HG03175 (cell line): ENCODE data around the gene GALNT13.

Source experiments
- ATAC-seq: cut with Tn5 transposase; IDR thresholded peaks from one replicate; pipeline ENCODE4 v1.9.1; 2021; ENCODE audit warnings: mild to moderate bottlenecking, moderate library complexity; ENCODE audit not compliant: unreplicated experiment

GALNT13 gene

DNA sequence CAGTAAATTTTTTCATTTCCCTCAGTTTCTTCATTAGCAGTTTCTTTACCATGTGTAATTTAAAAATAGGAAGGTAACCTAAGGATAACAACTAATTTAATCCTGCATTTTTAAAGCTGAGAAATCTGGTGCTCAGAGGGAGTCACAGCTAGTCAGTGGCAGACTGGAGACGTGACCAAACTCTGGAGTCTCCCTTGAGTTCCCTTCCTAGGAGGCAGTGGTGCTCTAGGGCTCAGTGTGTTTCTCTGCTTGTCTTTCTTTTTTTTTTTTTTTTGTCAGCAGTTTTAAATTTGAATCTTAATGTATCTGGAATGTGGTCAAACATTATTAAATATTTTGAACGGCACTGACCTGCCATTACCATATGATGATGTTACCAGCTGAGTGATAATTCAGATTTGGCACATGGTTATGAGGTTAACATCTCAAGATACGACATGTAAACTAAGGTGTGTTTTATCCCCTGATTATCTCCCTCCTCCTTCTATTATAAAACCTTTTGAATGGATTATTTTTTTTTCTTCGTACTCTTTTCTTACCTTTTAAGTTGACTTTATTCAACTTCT lies 226.2 kb downstream of the GALNT13 start:
- no peak for ATAC-seq

DNA sequence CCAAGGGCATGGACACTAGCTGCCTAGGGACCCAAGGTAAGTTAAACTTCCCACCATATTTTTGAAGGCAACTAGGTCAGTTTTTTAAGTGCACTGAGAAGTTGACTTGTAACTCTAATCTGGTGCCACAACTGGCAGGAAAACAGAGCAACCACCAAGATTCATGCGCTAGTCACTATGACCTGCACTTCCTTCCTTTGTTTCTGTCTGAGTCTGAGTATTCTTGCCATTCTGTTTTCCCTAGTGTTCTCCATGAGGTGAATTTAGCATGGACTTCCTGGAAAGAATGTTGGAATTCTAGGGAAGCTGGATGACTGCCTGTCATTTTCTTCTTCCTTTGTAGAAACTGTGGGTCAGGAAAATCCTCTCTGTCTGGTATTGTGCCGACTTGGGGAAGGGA lies 249.0 kb downstream of the GALNT13 start:
- no peak for ATAC-seq

DNA sequence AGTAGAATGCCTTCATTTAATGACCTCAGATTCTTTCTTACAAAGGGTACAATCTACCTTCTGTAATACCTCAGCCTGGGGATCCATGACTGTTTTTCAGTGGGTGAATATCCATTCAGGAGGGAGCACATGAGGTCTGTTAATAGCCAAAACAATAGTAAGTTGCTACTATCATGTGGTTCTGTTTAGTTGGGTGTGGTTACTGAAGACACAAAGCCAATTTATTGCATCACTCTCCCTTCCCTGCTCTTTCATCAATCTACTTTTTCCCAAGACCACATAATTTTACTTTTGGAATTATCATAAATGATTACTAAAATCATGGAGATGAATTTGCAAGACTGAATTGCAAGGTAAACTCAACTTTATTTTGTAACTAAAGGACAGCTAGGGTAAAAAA lies 254.2 kb downstream of the GALNT13 start:
- no peak for ATAC-seq

DNA sequence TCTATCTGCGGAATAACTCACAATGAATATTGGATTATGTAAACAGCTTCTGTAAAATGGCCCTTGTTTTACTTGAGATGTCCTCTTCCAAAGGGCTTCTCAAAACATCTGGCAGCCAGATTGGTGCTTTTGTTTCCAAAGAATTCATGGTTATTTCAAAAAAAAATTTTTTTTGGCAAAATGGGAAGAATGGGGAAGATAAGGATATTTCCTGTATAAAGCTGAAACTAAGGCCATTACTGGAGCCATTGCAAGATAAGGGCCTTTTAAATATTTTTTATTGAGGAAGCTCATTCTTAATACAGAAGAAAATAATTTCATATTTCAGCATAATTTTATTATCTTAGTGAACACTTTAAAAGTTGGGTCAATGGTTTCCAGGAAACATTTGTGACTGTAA lies 259.1 kb downstream of the GALNT13 start:
- no peak for ATAC-seq

DNA sequence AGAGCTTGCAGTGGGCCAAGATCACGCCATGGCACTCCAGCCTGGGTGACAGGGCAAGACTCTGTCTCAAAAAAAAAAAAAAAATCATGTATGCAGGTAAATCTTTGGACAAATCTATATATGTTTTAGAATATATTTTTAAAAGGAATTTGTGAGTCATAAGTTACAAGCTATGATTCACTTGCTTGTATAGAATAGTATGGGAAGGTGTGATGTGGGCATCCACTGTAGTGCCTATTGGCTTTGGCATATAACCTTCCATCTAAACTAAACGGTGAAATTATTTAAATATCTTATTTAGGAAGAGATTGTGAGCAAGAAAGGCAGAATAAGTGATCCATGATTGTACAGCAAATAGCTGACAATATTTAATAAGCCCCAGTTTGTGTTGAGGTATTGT lies 261.1 kb downstream of the GALNT13 start:
- ATAC-seq, result no peak

DNA sequence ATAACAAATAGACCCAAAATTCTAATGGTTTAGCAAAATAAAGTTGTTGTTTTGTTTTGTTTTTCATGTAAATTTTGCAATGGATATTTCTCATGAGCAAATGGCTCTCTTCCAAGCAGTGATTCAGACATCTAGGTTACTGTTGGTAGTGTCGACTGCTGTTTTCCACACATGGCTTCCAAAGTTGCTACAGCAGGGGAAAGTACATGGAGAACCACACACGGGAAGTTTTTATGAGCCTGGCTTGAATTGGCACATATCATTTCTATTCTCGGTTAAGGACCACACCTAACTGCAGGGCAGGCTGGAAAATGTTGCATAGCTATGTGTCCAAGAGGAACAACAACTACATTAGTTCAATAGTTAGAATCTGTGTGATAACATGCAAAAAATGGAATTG lies 262.1 kb downstream of the GALNT13 start:
- no peak for ATAC-seq

DNA sequence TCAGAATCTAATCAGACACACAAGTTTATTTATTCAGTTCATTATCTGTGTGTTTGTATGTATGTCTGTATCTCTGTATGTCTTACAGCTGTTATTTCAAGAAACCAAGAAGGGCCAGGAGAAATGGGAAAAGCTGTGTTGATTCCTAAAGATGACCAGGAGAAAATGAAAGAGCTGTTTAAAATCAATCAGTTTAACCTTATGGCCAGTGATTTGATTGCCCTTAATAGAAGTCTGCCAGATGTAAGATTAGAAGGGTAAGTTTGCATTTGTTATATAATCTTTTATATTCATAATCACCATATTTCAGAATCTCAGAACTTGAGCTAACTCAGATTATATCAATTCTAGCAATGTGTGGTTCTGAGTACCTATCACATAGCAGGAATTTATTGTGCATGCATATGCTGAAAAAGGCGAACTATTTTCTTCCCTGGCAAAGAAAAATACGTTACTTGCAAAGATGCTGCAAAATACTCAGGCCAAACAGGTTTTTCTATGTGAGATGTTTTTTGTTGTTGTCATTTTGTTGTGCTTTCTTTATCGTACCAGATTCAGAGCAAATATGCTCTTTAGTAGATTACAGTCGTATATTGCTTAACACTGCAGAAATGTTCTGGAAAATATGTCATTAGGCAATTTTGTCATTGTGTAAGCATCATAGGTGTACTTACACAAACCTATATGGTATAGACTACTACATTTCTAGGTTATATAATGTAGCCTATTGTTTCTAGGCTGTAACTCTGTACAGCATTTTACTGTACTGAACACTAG lies 268.7 kb downstream of the GALNT13 start:
- ATAC-seq, result no peak

DNA sequence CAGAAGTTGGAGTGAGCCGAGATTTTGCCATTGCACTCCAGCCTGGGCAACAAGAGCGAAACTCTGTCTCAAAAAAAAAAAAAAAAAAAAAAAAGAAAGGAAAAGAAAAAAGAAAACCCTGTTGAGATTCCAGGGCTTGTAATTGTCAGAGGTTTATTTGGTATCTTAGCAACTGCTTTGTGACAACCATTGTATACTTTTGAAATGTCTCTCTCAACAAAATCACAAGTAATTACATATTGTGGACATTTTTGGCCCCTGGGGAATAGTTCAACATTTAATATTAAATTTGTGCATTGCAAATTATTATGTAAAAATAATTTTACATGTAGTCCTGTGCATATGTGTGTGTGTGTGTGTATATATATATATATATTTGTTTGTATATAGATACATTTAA lies 270.8 kb downstream of the GALNT13 start:
- ATAC-seq, result no peak

DNA sequence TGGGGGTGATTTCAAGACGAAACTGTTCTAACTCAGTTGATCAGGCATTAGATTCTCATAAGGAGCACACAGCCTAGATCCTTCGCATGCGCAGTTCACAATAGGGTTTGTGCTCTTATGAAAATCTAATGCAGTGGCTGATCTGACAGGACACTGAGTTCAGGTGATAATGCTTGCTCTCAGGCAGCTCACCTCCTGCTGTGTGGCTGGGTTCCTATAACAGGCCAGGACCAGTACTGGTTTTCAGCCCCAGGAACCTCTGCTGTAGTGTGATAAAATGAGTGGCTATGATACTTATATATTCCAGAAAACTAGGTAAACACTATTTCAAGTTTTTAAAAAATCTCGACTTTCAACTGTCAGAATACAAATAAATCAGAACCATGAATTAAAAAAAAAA lies 271.4 kb downstream of the GALNT13 start:
- no peak for ATAC-seq

DNA sequence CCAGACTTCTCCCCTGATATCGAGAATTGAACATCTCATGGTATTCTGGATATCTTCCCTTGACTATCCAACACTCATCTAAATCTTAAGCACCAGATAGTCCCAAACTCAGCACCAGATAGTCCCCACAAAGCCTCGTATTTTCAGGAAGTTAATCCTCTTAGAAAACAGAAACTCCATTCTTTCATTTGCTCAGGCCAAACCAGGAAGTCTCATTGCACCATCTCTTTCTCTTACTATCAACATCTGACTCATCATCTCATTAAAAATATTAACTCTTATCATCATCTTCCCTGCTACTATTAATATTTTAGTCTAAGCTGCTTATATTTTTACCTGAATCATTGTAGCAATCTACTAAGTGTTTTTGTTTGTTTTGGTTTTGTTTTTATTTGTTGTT lies 286.4 kb downstream of the GALNT13 start:
- no peak for ATAC-seq

DNA sequence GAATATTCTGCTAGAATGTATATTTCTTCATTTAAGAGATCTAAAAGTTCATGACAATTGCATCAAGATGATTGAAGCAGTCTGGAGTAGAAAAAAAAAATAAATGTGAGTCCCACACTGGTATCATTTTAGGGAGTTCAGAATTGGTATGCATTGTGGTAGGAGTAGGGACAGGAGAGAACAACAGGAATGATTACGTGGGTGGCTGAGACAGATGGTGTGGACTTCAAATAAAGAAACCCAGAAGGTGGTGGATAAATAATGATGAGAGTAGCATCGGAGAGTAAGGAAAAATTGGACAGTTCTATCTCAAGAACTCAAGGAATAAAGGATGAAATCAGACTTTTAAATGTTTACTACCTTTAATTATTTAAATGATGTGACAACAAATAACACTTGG lies 289.6 kb downstream of the GALNT13 start:
- ATAC-seq, result no peak

DNA sequence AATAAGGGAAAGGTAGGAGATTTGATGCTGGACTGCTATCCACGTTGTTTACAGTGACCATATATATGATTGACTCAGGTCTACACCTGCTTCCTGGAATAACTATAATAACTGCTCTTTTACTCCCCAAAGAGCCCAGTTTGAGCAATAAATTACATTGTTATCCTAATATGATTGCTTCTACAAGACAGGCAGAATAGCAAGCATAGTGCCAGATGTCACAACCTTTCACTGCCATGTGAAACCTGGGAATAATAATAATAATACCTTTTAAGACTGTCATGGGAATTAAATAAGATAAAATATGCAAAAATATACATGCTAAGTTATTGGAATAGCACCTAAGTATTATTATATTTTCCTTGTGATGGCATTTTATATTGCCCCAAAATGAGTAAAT lies 298.7 kb downstream of the GALNT13 start:
- ATAC-seq, result no peak

DNA sequence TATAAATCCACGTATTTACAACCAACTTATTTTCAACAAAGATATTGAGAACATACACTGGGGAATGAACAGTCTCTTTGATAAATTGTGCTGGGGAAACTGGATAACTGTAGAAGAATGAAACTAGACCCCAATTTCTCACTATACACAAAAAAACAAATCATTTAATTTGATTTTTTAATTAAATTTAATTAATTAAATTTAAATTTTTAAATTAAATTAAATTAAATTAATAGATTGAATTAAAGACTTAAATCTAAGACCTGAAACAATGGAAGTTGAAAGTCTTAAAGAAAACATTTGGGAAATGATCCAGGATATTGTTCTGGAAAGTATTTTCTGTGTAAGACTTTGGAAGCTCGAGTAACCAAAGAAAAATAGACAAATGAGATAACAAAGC lies 301.4 kb downstream of the GALNT13 start:
- ATAC-seq, result no peak

DNA sequence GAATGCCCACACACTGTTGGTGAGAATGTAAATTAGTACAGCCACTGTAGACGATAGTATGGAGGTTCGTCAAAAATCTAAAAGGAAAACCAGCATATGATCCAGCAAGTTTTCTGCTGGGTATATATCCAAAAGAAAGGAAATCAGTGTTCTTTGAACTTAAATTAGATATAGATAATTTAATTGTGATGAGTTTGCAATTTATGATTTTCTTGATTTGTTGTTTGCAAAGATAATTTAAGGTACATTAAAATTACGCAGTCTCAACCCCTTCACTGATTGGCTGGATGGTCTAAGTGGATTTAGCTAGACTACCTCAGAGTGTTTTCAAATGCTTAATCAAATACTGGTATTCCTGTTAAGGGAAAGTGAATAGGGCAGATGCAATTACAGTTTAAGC lies 302.2 kb downstream of the GALNT13 start:
- no peak for ATAC-seq

DNA sequence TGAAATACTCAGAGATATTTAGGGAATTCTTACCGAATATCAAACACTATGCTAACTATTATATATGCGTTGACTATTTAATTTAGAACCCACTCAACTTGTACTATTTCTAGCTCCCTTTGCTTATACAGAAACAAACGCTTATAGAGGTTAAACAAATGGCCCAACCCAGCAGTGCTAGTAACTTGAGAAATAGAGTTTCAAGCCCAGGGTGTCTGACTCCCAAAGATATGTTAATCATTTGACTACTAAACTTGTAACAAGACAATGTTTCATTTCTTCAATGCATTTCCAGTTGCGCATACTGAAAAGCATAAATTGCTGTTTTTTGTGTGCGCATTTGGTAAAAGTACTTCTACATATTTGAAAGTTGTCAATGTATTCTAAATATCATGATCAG lies 310.3 kb downstream of the GALNT13 start:
- no peak for ATAC-seq

DNA sequence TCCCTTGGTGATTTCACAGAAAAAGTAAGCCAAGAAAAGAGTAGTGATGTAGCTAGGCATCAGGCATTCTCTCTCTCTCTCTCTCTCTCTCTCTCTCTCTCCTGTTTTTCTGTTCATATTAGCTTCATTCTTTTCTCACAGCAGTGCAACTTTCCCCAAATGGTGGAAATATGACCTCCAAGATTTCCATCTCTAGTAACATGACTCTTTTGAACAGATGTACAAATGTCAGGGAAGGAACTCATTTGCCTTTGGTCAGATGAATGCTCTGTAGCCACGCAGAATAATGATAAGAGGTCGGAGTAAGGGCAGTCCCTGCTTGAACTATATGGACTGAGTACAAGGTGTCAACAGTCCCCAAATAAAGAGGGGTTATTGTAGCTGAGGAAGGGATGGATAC lies 316.2 kb downstream of the GALNT13 start:
- no peak for ATAC-seq

DNA sequence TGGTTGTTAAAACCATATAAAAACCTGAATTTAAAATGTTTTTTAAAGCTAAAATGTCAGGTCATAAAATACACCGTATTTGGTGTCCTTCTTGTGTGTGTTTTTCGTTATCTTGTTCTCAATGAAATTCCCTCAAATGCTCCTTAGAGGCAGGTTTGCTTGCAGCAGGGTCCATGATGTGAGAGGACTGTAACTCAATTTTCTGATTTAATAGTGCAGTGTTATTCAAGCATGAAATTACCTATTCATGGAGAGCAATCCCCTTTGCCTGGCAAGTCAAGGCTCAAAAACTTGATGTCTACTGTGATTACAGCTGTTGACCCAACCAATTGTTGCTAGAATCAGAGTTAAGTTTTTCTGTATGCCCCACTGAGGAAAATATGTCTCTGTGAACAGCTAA lies 318.2 kb downstream of the GALNT13 start:
- ATAC-seq, result no peak

DNA sequence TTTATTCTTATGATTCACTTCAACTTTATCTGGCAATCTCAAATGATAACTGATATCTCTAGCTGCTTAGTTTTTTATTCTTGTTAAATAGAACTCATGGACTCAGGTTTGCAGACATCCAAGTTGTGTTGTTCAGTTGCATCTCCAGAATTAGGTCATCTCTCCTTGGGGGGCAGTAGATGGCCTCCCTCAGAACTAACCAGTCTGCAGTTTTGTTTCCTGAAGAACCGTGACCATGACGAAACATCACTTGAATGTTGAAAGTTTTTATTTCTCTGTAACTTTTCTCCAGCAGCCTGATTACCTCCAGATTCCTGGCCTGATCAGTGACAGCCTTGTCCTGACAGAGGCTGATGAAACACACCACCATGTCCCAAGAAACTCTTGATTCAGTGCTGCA lies 321.5 kb downstream of the GALNT13 start:
- no peak for ATAC-seq

DNA sequence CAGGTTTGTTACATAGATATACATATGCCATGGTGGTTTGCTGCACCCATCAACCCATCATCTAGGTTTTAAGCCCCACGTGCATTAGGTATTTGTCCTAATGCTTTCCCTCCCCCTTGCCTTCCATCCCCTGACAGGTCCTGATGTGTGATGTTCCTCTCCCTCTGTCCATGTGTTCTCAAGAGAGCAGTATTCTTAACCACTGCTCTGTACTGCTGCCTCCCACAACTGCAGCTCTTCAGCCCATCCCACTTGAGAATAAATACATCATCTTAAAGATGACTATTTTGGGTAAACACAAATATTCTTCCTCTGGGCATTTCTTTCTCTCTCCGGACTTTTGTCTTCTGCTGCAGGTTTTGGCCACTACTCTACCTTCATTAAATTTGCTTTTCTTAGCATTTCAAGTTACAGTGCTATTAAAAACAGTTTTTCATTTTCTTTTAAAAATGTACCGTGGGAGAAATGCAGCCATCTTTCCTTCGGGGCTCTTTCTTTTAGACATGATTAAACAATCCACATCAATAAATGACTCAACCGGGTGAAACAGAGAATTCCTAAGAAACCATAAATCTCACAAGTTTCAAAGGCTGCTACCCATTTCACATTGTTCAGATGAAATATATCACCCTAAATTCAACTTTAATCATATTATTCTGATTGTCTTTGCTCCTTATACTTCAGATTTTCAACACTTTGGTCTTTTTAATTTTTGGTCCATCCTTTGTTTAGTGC lies 323.4 kb downstream of the GALNT13 start:
- no peak for ATAC-seq

DNA sequence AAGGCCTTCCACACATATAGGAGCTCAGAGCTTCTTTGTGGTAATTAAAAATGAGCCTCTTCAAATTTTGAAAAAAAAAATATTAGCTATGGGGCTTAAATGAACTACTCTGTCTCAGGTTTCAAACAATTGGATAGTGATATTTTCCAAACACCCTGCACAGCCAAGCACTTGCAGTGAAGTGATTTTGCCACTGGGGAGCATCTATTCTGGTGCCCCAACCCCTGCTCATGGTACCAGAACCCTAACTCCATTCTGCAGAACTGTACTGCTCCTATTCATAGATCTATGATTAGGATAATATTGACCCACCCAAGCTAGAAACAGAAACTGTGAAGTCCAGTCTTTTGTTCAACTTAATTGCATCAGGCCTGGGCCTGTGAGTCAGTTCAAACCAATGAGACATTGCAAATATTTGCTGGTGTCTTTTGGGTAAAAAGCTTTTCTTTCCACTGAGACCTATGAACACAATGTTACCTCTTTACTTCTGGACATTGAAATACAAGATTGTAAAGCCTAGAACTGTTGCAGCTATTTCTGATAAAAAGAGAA lies 324.0 kb downstream of the GALNT13 start:
- no peak for ATAC-seq

DNA sequence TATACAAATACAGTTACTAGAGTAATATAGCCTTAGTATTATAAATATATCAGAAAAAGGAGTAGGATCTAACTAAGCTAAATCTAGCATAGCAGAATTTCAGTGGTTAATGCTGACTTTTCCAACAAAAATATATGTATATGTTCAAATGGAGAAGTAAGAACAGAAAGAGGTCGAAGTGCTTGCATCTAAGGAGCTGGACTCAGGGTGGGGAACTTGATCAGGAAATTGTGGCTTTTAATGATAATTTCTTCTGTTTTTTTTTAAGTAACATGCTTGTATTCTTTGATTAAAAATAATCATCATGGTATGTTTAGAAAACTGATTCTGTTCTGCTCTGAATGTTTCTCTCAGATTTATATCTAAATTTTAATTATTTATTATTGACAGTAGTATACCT lies 327.1 kb downstream of the GALNT13 start:
- ATAC-seq, result no peak

DNA sequence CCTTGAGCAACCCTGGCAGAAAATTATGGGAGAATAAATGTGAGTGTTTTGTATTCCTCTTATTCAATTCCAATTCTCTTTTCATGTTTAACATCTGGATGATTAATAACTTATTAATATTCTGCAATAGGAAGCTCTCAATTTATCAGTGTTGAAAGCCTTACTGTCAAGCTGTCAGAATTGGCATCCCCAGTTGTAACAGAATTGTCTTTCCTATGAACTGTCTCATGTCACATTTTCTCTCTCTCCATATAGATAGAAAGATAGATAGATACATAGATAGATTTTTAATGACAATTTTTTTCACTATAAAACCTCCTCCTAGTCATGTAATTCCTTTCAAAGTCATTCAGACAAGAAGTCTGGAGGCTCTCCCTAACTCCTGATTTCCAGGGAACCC lies 331.5 kb downstream of the GALNT13 start:
- ATAC-seq, result no peak
